HEK293 (cell line): ENCODE data around the gene DNAJC30.
A peak's percentile ranks its signal among the peaks of the same experiment; 100 is the strongest.

Source experiments
- CTCF ChIA-PET: fragments of 350-600 bp; formaldehyde crosslinking; extraction: SDS; loops from one replicate; lab custom pipeline; 2021; ENCODE audit warnings: antibody characterized with exemption; lab: Yijun Ruan, JAX
- POLR2A ChIA-PET: fragments of 300-600 bp; formaldehyde crosslinking; extraction: SDS; loops from one replicate; lab custom pipeline; 2020; ENCODE audit warnings: antibody characterized with exemption, inconsistent platforms; lab: Yijun Ruan, JAX
- H3K27ac ChIP-seq: fragments of 200-500 bp; sonication (Bioruptor generic); 2 replicates; pipeline ENCODE4 v1.5.1; 2014; ENCODE audit warnings: low read depth, low read length, control low read depth, inconsistent platforms; ENCODE audit errors: extremely low read depth
- H3K36me3 ChIP-seq, 2 experiments: fragments of 200-500 bp in 1 of 2; sonication (Bioruptor generic) in 1 of 2; 1 replicate in 1 of 2; 2 replicates in 1 of 2; pipeline ENCODE4 v1.5.1; 2014 to 2017; ENCODE audit warnings: inconsistent platforms in 2 of 2, low read length in 2 of 2; ENCODE audit not compliant: control insufficient read depth in 2 of 2, insufficient read depth in 1 of 2
- H3K4me1 ChIP-seq: fragments of 200-500 bp; sonication (Bioruptor generic); 2 replicates; pipeline ENCODE4 v1.5.1; 2014; ENCODE audit warnings: mild to moderate bottlenecking, low read length, inconsistent platforms; ENCODE audit not compliant: control insufficient read depth, insufficient read depth
- H3K4me3 ChIP-seq: 2 replicates; pipeline ENCODE4 v1.5.1; 2011; ENCODE audit warnings: low read depth, mild to moderate bottlenecking, control low read depth, low read length, moderate library complexity
- H3K9me3 ChIP-seq: fragments of 200-500 bp; sonication (Bioruptor generic); 2 replicates; pipeline ENCODE4 v1.5.1; 2014; ENCODE audit warnings: low read depth, low read length, inconsistent platforms; ENCODE audit not compliant: control insufficient read depth, insufficient read depth
- BCL11A ChIP-seq: fragments of 450-650 bp; formaldehyde crosslinking; IDR thresholded peaks from 2 replicates; pipeline ENCODE4 v1.5.1; 2016; ENCODE audit warnings: low read depth, missing biosample characterization, missing genetic modification characterization
- OSR2 ChIP-seq: fragments of 450-650 bp; formaldehyde crosslinking; IDR thresholded peaks from 2 replicates; pipeline ENCODE4 v1.5.1; 2016; ENCODE audit warnings: missing biosample characterization, missing genetic modification characterization
- REPIN1 ChIP-seq: fragments of 450-650 bp; formaldehyde crosslinking; IDR thresholded peaks from 2 replicates; pipeline ENCODE4 v1.5.1; 2017; ENCODE audit warnings: missing biosample characterization, missing genetic modification characterization, low read depth
- SCRT2 ChIP-seq: fragments of 450-650 bp; formaldehyde crosslinking; IDR thresholded peaks from 2 replicates; pipeline ENCODE4 v1.5.1; 2016; ENCODE audit warnings: missing biosample characterization, missing genetic modification characterization
- SETDB1 ChIP-seq: IDR thresholded peaks from one replicate; pipeline ENCODE4 v1.6.1; 2017; ENCODE audit warnings: mild to moderate bottlenecking, low read length, moderate library complexity, mixed read lengths; ENCODE audit not compliant: insufficient read length
- ZBTB21 ChIP-seq: fragments of 450-650 bp; formaldehyde crosslinking; IDR thresholded peaks from 2 replicates; pipeline ENCODE4 v1.5.1; 2017; ENCODE audit warnings: missing biosample characterization, missing genetic modification characterization
- ZBTB48 ChIP-seq: fragments of 450-650 bp; formaldehyde crosslinking; IDR thresholded peaks from 2 replicates; pipeline ENCODE4 v1.5.1; 2016; ENCODE audit warnings: missing biosample characterization, missing genetic modification characterization
- ZEB2 ChIP-seq: fragments of 450-650 bp; formaldehyde crosslinking; IDR thresholded peaks from 2 replicates; pipeline ENCODE4 v1.5.1; 2016; ENCODE audit warnings: missing biosample characterization, missing genetic modification characterization
- ZFP3 ChIP-seq: fragments of 450-650 bp; formaldehyde crosslinking; IDR thresholded peaks from 2 replicates; pipeline ENCODE4 v1.5.1; 2016; ENCODE audit warnings: low read depth, missing biosample characterization, missing genetic modification characterization
- ZNF121 ChIP-seq: fragments of 450-650 bp; formaldehyde crosslinking; IDR thresholded peaks from 2 replicates; pipeline ENCODE4 v1.5.1; 2016; ENCODE audit warnings: missing biosample characterization, missing genetic modification characterization
- ZNF174 ChIP-seq: fragments of 450-650 bp; formaldehyde crosslinking; IDR thresholded peaks from 2 replicates; pipeline ENCODE4 v1.5.0; 2017; ENCODE audit warnings: missing biosample characterization, mild to moderate bottlenecking, missing genetic modification characterization
- ZNF175 ChIP-seq: fragments of 450-650 bp; formaldehyde crosslinking; IDR thresholded peaks from 2 replicates; pipeline ENCODE4 v1.5.1; 2016; ENCODE audit warnings: missing biosample characterization, missing genetic modification characterization
- ZNF211 ChIP-seq: fragments of 450-650 bp; formaldehyde crosslinking; IDR thresholded peaks from 2 replicates; pipeline ENCODE4 v1.5.1; 2016; ENCODE audit warnings: low read depth, missing biosample characterization, missing genetic modification characterization
- ZNF248 ChIP-seq: fragments of 450-650 bp; formaldehyde crosslinking; IDR thresholded peaks from 2 replicates; pipeline ENCODE4 v1.5.1; 2017; ENCODE audit warnings: missing biosample characterization, missing genetic modification characterization
- ZNF335 ChIP-seq: fragments of 450-650 bp; formaldehyde crosslinking; conservative IDR thresholded peaks from 2 replicates; pipeline ENCODE4 v1.5.1; 2016; ENCODE audit warnings: missing biosample characterization, missing genetic modification characterization
- ZNF549 ChIP-seq: fragments of 450-650 bp; IDR thresholded peaks from 2 replicates; pipeline ENCODE4 v1.5.1; 2018; ENCODE audit warnings: missing biosample characterization, missing genetic modification characterization, mild to moderate bottlenecking, inconsistent platforms, moderate library complexity
- ZNF558 ChIP-seq: fragments of 450-650 bp; formaldehyde crosslinking; IDR thresholded peaks from 2 replicates; pipeline ENCODE4 v1.5.1; 2016; ENCODE audit warnings: missing biosample characterization, missing genetic modification characterization
- ZNF600 ChIP-seq: fragments of 450-650 bp; formaldehyde crosslinking; IDR thresholded peaks from 2 replicates; pipeline ENCODE4 v1.5.1; 2016; ENCODE audit warnings: missing biosample characterization, missing genetic modification characterization
- ZNF658 ChIP-seq: fragments of 450-650 bp; formaldehyde crosslinking; IDR thresholded peaks from 2 replicates; pipeline ENCODE4; 2016; ENCODE audit warnings: missing biosample characterization, missing genetic modification characterization
- ZNF843 ChIP-seq: fragments of 450-650 bp; formaldehyde crosslinking; IDR thresholded peaks from 2 replicates; pipeline ENCODE4 v1.5.1; 2016; ENCODE audit warnings: missing biosample characterization, missing genetic modification characterization
- TF ChIP-seq, protein P1 (sequence below): sonication (generic); formaldehyde crosslinking; IDR thresholded peaks from 2 replicates; pipeline ENCODE4 v1.8.1; 2022; ENCODE audit warnings: mild to moderate bottlenecking, moderate library complexity, missing genetic modification reagents
- TF ChIP-seq, protein P2 (sequence below): fragments of 450-650 bp; formaldehyde crosslinking; IDR thresholded peaks from 2 replicates; pipeline ENCODE4 v1.5.1; 2016; ENCODE audit warnings: missing biosample characterization, missing genetic modification characterization
- TF ChIP-seq, protein P3 (sequence below): fragments of 450-650 bp; formaldehyde crosslinking; IDR thresholded peaks from 2 replicates; pipeline ENCODE4 v1.5.1; 2016; ENCODE audit warnings: missing biosample characterization, missing genetic modification characterization

Gene DNAJC30

DNA sequence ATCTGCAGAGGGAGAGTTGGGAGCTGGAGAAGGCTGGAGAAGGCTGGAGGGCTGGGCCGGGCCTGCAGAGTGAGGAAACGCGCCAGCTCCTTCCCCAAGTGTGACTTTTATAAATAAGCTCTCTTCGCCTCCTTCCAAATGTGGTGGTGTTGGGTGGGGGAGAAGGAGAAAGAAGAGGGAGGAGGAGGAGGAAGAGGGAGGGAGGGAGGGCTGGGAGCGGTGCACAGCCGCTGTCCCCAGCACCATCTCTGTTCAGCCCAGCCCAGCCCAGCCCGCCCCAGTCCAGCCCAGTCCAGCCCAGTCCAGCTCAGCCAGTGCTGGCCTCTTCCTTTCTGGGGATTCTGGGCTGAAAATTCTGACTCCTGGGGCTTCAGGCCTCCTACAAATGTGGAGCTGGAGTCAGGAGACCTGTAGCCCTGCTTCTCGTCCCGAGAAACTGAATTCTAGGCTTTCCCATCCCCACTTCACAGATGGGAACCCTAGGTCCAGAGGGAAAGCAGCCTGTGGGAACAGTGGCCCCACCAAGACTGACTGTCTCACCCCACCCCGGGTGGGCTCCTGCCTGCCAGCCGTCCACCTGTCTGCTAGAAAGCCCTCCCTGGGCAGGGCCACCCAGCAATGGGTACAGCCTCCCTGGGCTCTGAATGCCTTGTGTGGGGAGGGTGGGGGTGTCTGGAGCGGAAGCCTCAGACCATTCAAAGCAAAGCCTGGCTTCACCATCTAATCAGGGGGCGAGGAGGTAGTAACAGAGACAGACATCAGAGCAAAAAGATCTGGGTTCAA lies 34.0 kb upstream of the DNAJC30 start:
- ChIA-PET POLR2A (interaction anchor here (0.5 to 2.3 kb wide), 7 partner anchors 15 to 111 kb away, joined by 3 to 12 read pairs (median 3); partner anchors contain the start of gene ABHD11), CTCF (interaction anchor here (0.8 to 2.0 kb wide), 5 partner anchors 8 to 138 kb away, joined by 3 to 15 read pairs (median 4); no protein-coding TSS in a partner anchor)
- TF ChIP-seq ZFP3 (tag by site-specific recombination) (no peak), ZNF549 (no peak), ZNF121 (tag by site-specific recombination) (no peak), ZBTB21 (no peak), REPIN1 (tag by site-specific recombination) (no peak), ZNF335 (tag by site-specific recombination) (no peak), ZNF174 (tag by site-specific recombination) (no peak), ZNF558 (tag by site-specific recombination) (no peak), ZNF600 (tag by site-specific recombination) (no peak), ZNF248 (tag by site-specific recombination) (no peak)
- TF ChIP-seq, protein P1, sequence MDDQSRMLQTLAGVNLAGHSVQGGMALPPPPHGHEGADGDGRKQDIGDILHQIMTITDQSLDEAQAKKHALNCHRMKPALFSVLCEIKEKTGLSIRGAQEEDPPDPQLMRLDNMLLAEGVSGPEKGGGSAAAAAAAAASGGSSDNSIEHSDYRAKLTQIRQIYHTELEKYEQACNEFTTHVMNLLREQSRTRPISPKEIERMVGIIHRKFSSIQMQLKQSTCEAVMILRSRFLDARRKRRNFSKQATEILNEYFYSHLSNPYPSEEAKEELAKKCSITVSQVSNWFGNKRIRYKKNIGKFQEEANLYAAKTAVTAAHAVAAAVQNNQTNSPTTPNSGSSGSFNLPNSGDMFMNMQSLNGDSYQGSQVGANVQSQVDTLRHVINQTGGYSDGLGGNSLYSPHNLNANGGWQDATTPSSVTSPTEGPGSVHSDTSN (CRISPR knock-in tag), result no peak
- TF ChIP-seq, protein P2, sequence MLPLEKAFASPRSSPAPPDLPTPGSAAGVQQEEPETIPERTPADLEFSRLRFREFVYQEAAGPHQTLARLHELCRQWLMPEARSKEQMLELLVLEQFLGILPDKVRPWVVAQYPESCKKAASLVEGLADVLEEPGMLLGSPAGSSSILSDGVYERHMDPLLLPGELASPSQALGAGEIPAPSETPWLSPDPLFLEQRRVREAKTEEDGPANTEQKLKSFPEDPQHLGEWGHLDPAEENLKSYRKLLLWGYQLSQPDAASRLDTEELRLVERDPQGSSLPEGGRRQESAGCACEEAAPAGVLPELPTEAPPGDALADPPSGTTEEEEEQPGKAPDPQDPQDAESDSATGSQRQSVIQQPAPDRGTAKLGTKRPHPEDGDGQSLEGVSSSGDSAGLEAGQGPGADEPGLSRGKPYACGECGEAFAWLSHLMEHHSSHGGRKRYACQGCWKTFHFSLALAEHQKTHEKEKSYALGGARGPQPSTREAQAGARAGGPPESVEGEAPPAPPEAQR (tag by site-specific recombination), result no peak
- no peaks in the 10 kb centered on the region; a peak in 1 of 3 replicates for H3K36me3 ChIP-seq
- no peaks in the 10 kb centered on the region for H3K9me3 ChIP-seq
- peaks cover 18% of the 10 kb centered on the region for H3K4me1 ChIP-seq
- no peak overlapping the region for H3K4me3 ChIP-seq
- H3K27ac ChIP-seq, result no peak overlapping the region

DNA sequence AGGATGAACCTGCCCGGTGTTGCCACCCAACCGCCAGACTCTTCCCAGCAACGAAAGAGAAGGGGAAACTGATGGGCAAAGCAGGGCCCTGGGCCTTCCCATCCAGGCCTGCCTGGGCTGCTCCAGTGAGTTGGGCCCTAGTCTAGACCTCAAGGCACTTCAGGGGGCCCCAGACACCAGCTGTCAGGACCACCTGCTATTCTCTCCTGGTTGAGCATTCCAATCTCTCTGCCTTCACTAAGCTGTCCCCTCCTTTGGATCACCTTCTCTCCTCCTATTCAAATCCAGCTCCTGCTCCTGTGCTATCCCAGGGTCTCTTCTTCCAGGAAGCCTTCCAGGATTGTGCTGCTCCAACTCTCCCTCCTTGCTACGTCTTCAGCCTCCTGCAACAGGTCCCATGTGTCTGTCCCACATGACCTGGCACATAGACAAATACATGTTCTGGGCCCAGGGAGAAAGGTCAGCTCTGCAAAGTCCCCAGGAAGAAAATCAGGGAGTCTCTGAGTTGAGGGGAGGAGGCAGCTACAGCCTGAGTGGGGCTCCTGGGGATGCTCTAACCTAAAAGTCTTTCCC lies 33.2 kb upstream of the DNAJC30 start:
- H3K36me3 ChIP-seq, result no peaks in the 10 kb centered on the region; a peak in 1 of 3 replicates
- TF ChIP-seq ZBTB48 (tag by site-specific recombination) (no peak), ZNF658 (tag by site-specific recombination) (no peak), SCRT2 (tag by site-specific recombination) (peak; percentile 78)
- peak overlapping the region; percentile 6 for H3K27ac ChIP-seq
- ChIA-PET POLR2A (interaction anchor here (0.5 to 2.3 kb wide), 10 partner anchors 12 to 194 kb away, joined by 3 to 12 read pairs (median 4); partner anchors contain the start of genes ABHD11, BAZ1B and BUD23), CTCF (interaction anchor here (2.0 to 3.5 kb wide), 2 partner anchors 9 to 109 kb away, joined by 15 to 17 read pairs; no protein-coding TSS in a partner anchor)
- H3K9me3 ChIP-seq, result no peaks in the 10 kb centered on the region
- H3K4me3 ChIP-seq, result no peak overlapping the region
- peaks cover 18% of the 10 kb centered on the region for H3K4me1 ChIP-seq

DNA sequence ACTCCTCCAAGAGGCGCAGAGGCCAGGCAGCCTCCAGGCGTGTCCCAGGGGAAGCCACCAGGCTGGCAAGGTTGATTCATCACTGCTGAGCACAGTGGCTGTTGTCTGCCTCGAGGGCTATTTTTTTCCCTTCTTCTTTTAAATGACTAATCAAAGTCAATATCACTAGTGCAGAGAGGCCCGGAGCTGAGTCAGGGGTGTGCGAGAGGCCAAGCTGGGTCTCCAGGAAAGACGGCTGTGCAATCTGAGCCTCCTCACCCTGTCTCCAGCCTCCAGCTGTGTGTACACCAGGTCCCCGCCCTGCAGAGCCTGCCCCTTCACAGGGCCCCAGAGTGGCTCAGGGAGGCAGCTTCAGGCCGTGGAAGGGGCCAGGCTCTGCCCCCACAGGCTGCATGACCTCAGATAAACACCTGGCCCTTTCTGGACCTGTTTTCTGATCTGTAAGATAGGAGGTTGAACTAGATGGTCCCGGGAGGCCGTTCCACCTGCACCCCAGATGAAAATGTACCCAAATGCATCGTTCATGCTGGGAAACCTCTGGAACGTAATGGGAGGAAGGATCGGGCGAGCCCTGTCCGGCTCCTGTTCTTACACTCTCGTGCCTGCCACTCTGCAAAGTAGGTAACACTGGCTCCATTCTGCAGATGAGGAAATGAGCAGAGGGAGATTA lies 32.5 kb upstream of the DNAJC30 start:
- POLR2A ChIA-PET, result interaction anchor here (0.6 to 2.3 kb wide), 8 partner anchors 12 to 285 kb away, joined by 3 to 12 read pairs (median 4); partner anchors contain the start of genes ABHD11, BAZ1B and BUD23
- Histone ChIP-seq H3K9me3 (no peaks in the 10 kb centered on the region), H3K4me1 (peaks cover 18% of the 10 kb centered on the region), H3K4me3 (no peak overlapping the region), H3K36me3 (no peaks in the 10 kb centered on the region; a peak in 1 of 3 replicates), H3K27ac (peak overlapping the region; percentile 6)
- CTCF ChIA-PET, result interaction anchor here (0.6 to 3.5 kb wide), 4 partner anchors 10 to 181 kb away, joined by 3 to 17 read pairs (median 9); no protein-coding TSS in a partner anchor
- TF ChIP-seq SETDB1 (no peak), BCL11A (tag by site-specific recombination) (peak; percentile 79), ZEB2 (tag by site-specific recombination) (peak; percentile 88), OSR2 (tag by site-specific recombination) (peak; percentile 76), ZNF211 (no peak), ZNF843 (tag by site-specific recombination) (peak; percentile 60), ZNF175 (tag by site-specific recombination) (no peak)
- TF ChIP-seq, protein P3, sequence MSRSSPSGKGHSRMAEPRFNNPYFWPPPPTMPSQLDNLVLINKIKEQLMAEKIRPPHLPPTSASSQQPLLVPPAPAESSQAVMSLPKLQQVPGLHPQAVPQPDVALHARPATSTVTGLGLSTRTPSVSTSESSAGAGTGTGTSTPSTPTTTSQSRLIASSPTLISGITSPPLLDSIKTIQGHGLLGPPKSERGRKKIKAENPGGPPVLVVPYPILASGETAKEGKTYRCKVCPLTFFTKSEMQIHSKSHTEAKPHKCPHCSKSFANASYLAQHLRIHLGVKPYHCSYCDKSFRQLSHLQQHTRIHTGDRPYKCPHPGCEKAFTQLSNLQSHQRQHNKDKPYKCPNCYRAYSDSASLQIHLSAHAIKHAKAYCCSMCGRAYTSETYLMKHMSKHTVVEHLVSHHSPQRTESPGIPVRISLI, result peak; percentile 94
